Measurements from ENCODE around the gene AGTR1.
A peak's percentile ranks its signal among the peaks of the same experiment; 100 is the strongest.
"Not testable (repeated sequence)": the region's sequence is repeated elsewhere in the genome, so short reads cannot be mapped to it uniquely, and the experiment has no call there.

The AGTR1 gene

GRCh38 chr3:148758303-148758884 lies 60.7 kb downstream of the AGTR1 start:
- DNase-seq (ENCODE audit: low read depth, low spot score), result no peak

GRCh38 chr3:148759430-148759829 lies 61.7 kb downstream of the AGTR1 start:
- no peak for DNase-seq (ENCODE audit: low read depth, low spot score)

- no peak for DNase-seq (ENCODE audit: low read depth, low spot score)
Observed at GRCh38 chr3:148763156-148763680, 65.5 kb downstream of the AGTR1 start.

GRCh38 chr3:148763986-148764935 lies 66.6 kb downstream of the AGTR1 start:
- no peak for DNase-seq (ENCODE audit: low read depth, low spot score)

GRCh38 chr3:148772361-148772760 lies 74.7 kb downstream of the AGTR1 start:
- no peak for DNase-seq (ENCODE audit: low read depth, low spot score)

- DNase-seq (ENCODE audit: low read depth, low spot score), result no peak
Observed at GRCh38 chr3:148772835-148773234, 75.1 kb downstream of the AGTR1 start.

GRCh38 chr3:148773805-148774204 lies 76.1 kb downstream of the AGTR1 start:
- no peak for DNase-seq (ENCODE audit: low read depth, low spot score)

GRCh38 chr3:148778926-148779325 lies 81.2 kb downstream of the AGTR1 start:
- no peak for DNase-seq (ENCODE audit: low read depth, low spot score)

- not testable (repeated sequence) for DNase-seq (ENCODE audit: low read depth, low spot score)
Observed at GRCh38 chr3:148785026-148785425, 87.3 kb downstream of the AGTR1 start.

- not testable (repeated sequence) for DNase-seq (ENCODE audit: low read depth, low spot score)
Observed at GRCh38 chr3:148786159-148786558, 88.5 kb downstream of the AGTR1 start.

- peak; percentile 40 for DNase-seq (ENCODE audit: low read depth, low spot score)
Observed at GRCh38 chr3:148789146-148789545, 91.4 kb downstream of the AGTR1 start.

- DNase-seq (ENCODE audit: low read depth, low spot score), result no peak
Observed at GRCh38 chr3:148789906-148790305, 92.2 kb downstream of the AGTR1 start.

GRCh38 chr3:148790370-148790769 lies 92.7 kb downstream of the AGTR1 start:
- no peak for DNase-seq (ENCODE audit: low read depth, low spot score)

- peak; percentile 24 for DNase-seq (ENCODE audit: low read depth, low spot score)
Observed at GRCh38 chr3:148790851-148791735, 93.4 kb downstream of the AGTR1 start.

- no peak for DNase-seq (ENCODE audit: low read depth, low spot score)
Observed at GRCh38 chr3:148791920-148792319, 94.2 kb downstream of the AGTR1 start.

GRCh38 chr3:148792516-148792915 lies 94.8 kb downstream of the AGTR1 start:
- no peak for DNase-seq (ENCODE audit: low read depth, low spot score)

All from smooth muscle cell of the brain vasculature (primary cell).